NCI-H2107 treated with DMSO at 0.1 percent for 48 hours (cell line): ENCODE measurements around the gene ATP2B2.

ENCODE experiments used
- DNase-seq: peaks from one replicate; lab custom pipeline; 2025; ENCODE audit not compliant: unreplicated experiment; lab: John Stamatoyannopoulos, UW

ATP2B2 gene

GRCh38 chr3:10368512-10368911 is 136.9 kb downstream of the ATP2B2 start:
- no peak for DNase-seq

GRCh38 chr3:10367506-10367905 is 137.9 kb downstream of the ATP2B2 start:
- no peak for DNase-seq

- DNase-seq = no peak
Observed at GRCh38 chr3:10366651-10367101, 138.7 kb downstream of the ATP2B2 start.

- DNase-seq = no peak
Observed at GRCh38 chr3:10365791-10366190, 139.6 kb downstream of the ATP2B2 start.

- no peak for DNase-seq
Observed at GRCh38 chr3:10365316-10365715, 140.1 kb downstream of the ATP2B2 start.

- no peak for DNase-seq
Observed at GRCh38 chr3:10364806-10365205, 140.6 kb downstream of the ATP2B2 start.

- DNase-seq = no peak
Observed at GRCh38 chr3:10363935-10364334, 141.5 kb downstream of the ATP2B2 start.

GRCh38 chr3:10361375-10361774 is 144.0 kb downstream of the ATP2B2 start:
- DNase-seq = peak; percentile 67

GRCh38 chr3:10360478-10360877 is 144.9 kb downstream of the ATP2B2 start:
- no peak for DNase-seq

GRCh38 chr3:10359761-10360161 is 145.6 kb downstream of the ATP2B2 start:
- no peak for DNase-seq

- DNase-seq = no peak
Observed at GRCh38 chr3:10358309-10358980, 146.9 kb downstream of the ATP2B2 start.

GRCh38 chr3:10357592-10358308 is 147.6 kb downstream of the ATP2B2 start:
- DNase-seq = peak; percentile 1

GRCh38 chr3:10357095-10357494 is 148.3 kb downstream of the ATP2B2 start:
- no peak for DNase-seq

- DNase-seq = peak; percentile 14
Observed at GRCh38 chr3:10356461-10356981, 148.9 kb downstream of the ATP2B2 start.

GRCh38 chr3:10354361-10355015 is 150.9 kb downstream of the ATP2B2 start:
- DNase-seq = no peak

- DNase-seq = no peak
Observed at GRCh38 chr3:10353661-10354360, 151.6 kb downstream of the ATP2B2 start.

- no peak for DNase-seq
Observed at GRCh38 chr3:10353160-10353559, 152.2 kb downstream of the ATP2B2 start.

- no peak for DNase-seq
Observed at GRCh38 chr3:10352146-10352911, 153.1 kb downstream of the ATP2B2 start.

GRCh38 chr3:10351013-10351735 is 154.2 kb downstream of the ATP2B2 start:
- no peak for DNase-seq
